Measurements from ENCODE around the gene RUNX1.

Gene RUNX1

GRCh38 chr21:34988625-34989024, 60.5 kb downstream of the RUNX1 start:
- Histone ChIP-seq H3K27ac (ENCODE audit: insufficient read depth, low read length, poor library complexity, severe bottlenecking) (peak overlapping the region; percentile 10), H3K4me1 (ENCODE audit: control insufficient read depth, insufficient read depth, low read length, poor library complexity, severe bottlenecking) (peaks cover 66% of the 10 kb centered on the region), H3K27me3 (replicated peaks; ENCODE audit: control insufficient read depth, insufficient read depth, low read length, poor library complexity, severe bottlenecking) (no peaks in the 10 kb centered on the region), H3K9me3 (ENCODE audit: control insufficient read depth, low read length) (no peaks in the 10 kb centered on the region), H3K36me3 (ENCODE audit: control insufficient read depth, insufficient read depth, low read length) (no peaks in the 10 kb centered on the region), H3K4me3 (ENCODE audit: insufficient read depth, low read depth, low read length, poor library complexity, severe bottlenecking) (no peak overlapping the region)
- no peak for DNase-seq

GRCh38 chr21:34988139-34988538, 61.0 kb downstream of the RUNX1 start:
- H3K4me3 ChIP-seq (ENCODE audit: insufficient read depth, low read depth, low read length, poor library complexity, severe bottlenecking), result peak overlapping the region; percentile 37
- H3K36me3 ChIP-seq (ENCODE audit: control insufficient read depth, insufficient read depth, low read length), result no peaks in the 10 kb centered on the region
- H3K27me3 ChIP-seq (replicated peaks; ENCODE audit: control insufficient read depth, insufficient read depth, low read length, poor library complexity, severe bottlenecking), result no peaks in the 10 kb centered on the region
- no peak for DNase-seq
- no peaks in the 10 kb centered on the region for H3K9me3 ChIP-seq (ENCODE audit: control insufficient read depth, low read length)
- H3K4me1 ChIP-seq (ENCODE audit: control insufficient read depth, insufficient read depth, low read length, poor library complexity, severe bottlenecking), result peaks cover 68% of the 10 kb centered on the region
- peak overlapping the region; percentile 75 for H3K27ac ChIP-seq (ENCODE audit: insufficient read depth, low read length, poor library complexity, severe bottlenecking)

DNA sequence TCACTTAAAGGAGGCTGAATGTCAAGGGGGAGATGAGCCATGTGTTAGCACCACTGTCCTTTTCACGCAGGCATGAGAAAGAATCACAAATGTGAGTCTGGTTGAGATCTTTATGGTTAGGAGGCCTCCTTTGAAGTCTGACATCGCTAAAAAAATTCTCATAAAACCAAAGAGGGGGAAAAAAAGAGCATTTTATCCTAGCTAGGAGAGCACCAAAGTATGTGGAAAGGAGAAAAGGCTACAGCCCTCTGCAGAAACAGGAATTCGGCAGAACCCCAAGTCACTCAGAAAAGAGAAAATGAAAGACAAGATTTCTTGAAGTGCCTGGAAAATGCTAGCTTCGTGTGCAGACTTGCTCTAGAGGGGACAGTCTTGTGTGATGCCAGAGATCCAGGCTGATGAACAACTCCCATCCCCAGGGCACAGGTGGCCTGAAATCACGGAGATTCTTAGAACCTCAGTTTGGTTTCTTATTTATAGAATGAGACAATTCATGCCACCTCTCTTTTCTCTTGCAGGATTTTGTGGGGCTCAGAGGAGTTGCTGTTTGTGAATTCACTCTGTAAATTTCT, 61.5 kb downstream of the RUNX1 start:
- no peak for DNase-seq
- Histone ChIP-seq H3K36me3 (ENCODE audit: control insufficient read depth, insufficient read depth, low read length) (no peaks in the 10 kb centered on the region), H3K27me3 (replicated peaks; ENCODE audit: control insufficient read depth, insufficient read depth, low read length, poor library complexity, severe bottlenecking) (no peaks in the 10 kb centered on the region), H3K9me3 (ENCODE audit: control insufficient read depth, low read length) (no peaks in the 10 kb centered on the region), H3K4me3 (ENCODE audit: insufficient read depth, low read depth, low read length, poor library complexity, severe bottlenecking) (peak overlapping the region; percentile 37), H3K4me1 (ENCODE audit: control insufficient read depth, insufficient read depth, low read length, poor library complexity, severe bottlenecking) (peaks cover 73% of the 10 kb centered on the region), H3K27ac (ENCODE audit: insufficient read depth, low read length, poor library complexity, severe bottlenecking) (peak overlapping the region; percentile 75)

DNA sequence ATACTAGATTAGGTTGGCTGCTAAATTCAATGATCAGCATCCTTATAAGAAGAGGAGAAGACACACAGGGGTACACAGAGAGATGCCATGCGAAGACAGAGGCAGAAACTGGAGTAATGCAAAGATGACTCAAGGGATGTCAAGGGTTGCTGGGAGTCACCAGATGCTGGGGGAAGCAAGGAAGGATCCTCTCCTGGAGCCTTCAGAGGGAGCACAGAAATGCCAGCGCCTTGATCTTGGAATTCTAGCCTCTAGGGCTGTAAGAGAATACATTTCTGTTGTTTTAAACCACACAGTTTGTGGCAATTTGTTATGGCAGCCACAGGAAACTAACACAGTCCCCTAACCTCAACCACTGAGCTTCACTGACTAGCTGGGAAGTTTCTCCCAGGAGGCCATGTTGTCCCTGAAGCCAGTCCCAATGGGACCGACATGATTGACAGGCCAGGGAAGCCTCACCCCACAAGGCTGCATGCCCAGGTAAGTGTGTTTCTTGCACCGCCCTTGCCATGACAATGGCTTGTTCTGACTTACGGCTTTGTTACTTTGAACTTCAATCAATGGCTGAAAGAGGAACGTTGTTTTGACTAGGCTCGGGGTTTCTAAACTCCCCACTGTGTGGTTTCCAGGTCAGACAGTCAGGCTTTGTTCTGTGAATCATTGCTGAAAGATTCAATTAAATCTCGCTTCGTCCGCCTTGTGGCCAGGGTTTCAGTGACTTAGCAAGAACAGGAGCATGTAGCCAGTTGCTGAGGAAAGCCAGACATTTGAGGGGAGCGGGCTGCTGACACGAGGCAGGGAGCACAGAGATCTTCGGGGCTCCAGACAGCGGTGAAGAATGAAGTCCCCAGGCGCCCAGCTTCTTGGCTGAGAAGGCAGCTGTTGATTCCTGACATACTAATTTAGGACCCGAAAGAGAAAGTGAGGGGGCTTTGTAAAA, 62.3 kb downstream of the RUNX1 start:
- H3K36me3 ChIP-seq (ENCODE audit: control insufficient read depth, insufficient read depth, low read length), result no peaks in the 10 kb centered on the region
- H3K9me3 ChIP-seq (ENCODE audit: control insufficient read depth, low read length), result no peaks in the 10 kb centered on the region
- DNase-seq, result peak; percentile 34 to 64 (median 54)
- H3K4me3 ChIP-seq (ENCODE audit: insufficient read depth, low read depth, low read length, poor library complexity, severe bottlenecking), result peak overlapping the region; percentile 37
- H3K4me1 ChIP-seq (ENCODE audit: control insufficient read depth, insufficient read depth, low read length, poor library complexity, severe bottlenecking), result peaks cover 74% of the 10 kb centered on the region
- no peaks in the 10 kb centered on the region for H3K27me3 ChIP-seq (replicated peaks; ENCODE audit: control insufficient read depth, insufficient read depth, low read length, poor library complexity, severe bottlenecking)
- peak overlapping the region; percentile 75 for H3K27ac ChIP-seq (ENCODE audit: insufficient read depth, low read length, poor library complexity, severe bottlenecking)

DNA sequence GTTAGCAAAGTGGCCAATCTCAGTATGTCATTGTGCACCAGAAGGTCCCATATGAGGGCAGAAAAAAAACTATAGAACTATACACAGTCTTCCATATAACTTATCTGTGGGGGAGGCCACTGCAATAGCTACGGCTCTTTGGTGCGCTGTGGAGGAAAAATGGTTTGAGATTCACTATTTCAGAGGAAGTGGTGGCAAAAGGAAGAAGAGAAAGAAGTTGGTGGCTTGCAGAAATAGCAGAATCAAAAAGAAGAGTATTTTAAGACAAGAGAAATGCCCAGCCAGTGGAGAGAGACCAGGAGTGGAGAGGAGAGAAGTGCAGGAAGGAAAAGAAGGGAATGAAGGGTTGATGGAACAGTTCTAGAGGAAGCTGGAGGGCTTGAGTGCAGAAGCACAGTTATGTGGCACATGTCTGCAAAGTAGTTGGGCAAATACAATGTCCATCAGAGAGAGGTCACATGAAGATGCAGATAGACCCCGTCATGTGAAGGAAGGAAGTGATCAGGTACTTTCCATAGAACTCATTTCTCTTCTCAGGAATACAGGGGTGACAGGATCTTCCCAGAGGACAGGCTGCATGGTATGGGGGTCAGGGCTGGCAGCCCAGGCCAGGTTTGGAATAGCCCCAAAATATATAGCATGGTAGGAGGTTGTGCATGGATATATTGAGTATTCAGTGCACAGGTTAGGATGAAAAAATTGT, 64.6 kb downstream of the RUNX1 start:
- Histone ChIP-seq H3K4me3 (ENCODE audit: insufficient read depth, low read depth, low read length, poor library complexity, severe bottlenecking) (peak overlapping the region; percentile 19), H3K9me3 (ENCODE audit: control insufficient read depth, low read length) (no peaks in the 10 kb centered on the region), H3K36me3 (ENCODE audit: control insufficient read depth, insufficient read depth, low read length) (peaks cover 3% of the 10 kb centered on the region), H3K27me3 (replicated peaks; ENCODE audit: control insufficient read depth, insufficient read depth, low read length, poor library complexity, severe bottlenecking) (no peaks in the 10 kb centered on the region), H3K27ac (ENCODE audit: insufficient read depth, low read length, poor library complexity, severe bottlenecking) (peak overlapping the region; percentile 67), H3K4me1 (ENCODE audit: control insufficient read depth, insufficient read depth, low read length, poor library complexity, severe bottlenecking) (peaks cover 65% of the 10 kb centered on the region)
- DNase-seq, result no peak

DNA sequence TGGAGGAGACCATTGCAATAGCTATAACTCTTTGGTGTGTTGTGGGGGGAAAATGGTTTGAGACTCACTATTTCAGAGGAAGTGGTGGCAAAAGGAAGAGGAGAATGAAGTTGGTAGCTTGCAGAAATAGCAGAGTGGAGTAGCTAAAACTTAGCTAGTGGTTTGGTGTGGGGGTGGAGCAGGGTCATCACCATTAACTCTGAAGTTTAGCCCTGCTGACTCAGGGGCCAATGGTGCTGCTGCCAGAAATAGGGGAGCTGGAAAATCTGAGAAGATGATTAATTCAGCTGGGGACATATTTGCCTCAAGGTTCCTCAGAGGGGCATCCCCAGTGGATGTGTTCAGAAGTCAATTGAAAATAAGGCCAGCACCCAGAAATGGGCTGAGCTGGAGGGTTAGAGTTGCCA, 65.4 kb downstream of the RUNX1 start:
- no peaks in the 10 kb centered on the region for H3K27me3 ChIP-seq (replicated peaks; ENCODE audit: control insufficient read depth, insufficient read depth, low read length, poor library complexity, severe bottlenecking)
- H3K9me3 ChIP-seq (ENCODE audit: control insufficient read depth, low read length), result no peaks in the 10 kb centered on the region
- peaks cover 3% of the 10 kb centered on the region for H3K36me3 ChIP-seq (ENCODE audit: control insufficient read depth, insufficient read depth, low read length)
- peak overlapping the region; percentile 15 for H3K4me3 ChIP-seq (ENCODE audit: insufficient read depth, low read depth, low read length, poor library complexity, severe bottlenecking)
- peaks cover 59% of the 10 kb centered on the region for H3K4me1 ChIP-seq (ENCODE audit: control insufficient read depth, insufficient read depth, low read length, poor library complexity, severe bottlenecking)
- peak overlapping the region; percentile 67 for H3K27ac ChIP-seq (ENCODE audit: insufficient read depth, low read length, poor library complexity, severe bottlenecking)
- peak in 2 of 3 donors; percentile 27 to 32 for DNase-seq

GRCh38 chr21:34981791-34982190, 67.3 kb downstream of the RUNX1 start:
- Histone ChIP-seq H3K36me3 (ENCODE audit: control insufficient read depth, insufficient read depth, low read length) (peaks cover 3% of the 10 kb centered on the region), H3K9me3 (ENCODE audit: control insufficient read depth, low read length) (no peaks in the 10 kb centered on the region), H3K27me3 (replicated peaks; ENCODE audit: control insufficient read depth, insufficient read depth, low read length, poor library complexity, severe bottlenecking) (no peaks in the 10 kb centered on the region)

GRCh38 chr21:34980423-34981115, 68.5 kb downstream of the RUNX1 start:
- H3K9me3 ChIP-seq (ENCODE audit: control insufficient read depth, low read length), result no peaks in the 10 kb centered on the region
- DNase-seq, result no peak
- H3K36me3 ChIP-seq (ENCODE audit: control insufficient read depth, insufficient read depth, low read length), result peaks cover 3% of the 10 kb centered on the region
- no peak overlapping the region for H3K27ac ChIP-seq (ENCODE audit: insufficient read depth, low read length, poor library complexity, severe bottlenecking)
- H3K4me1 ChIP-seq (ENCODE audit: control insufficient read depth, insufficient read depth, low read length, poor library complexity, severe bottlenecking), result peaks cover 29% of the 10 kb centered on the region
- no peaks in the 10 kb centered on the region for H3K27me3 ChIP-seq (replicated peaks; ENCODE audit: control insufficient read depth, insufficient read depth, low read length, poor library complexity, severe bottlenecking)
- H3K4me3 ChIP-seq (ENCODE audit: insufficient read depth, low read depth, low read length, poor library complexity, severe bottlenecking), result no peak overlapping the region

More at GRCh38 chr21:34981791-34982190, 67.3 kb downstream of the RUNX1 start:
- H3K27ac ChIP-seq (ENCODE audit: insufficient read depth, low read length, poor library complexity, severe bottlenecking), result peak overlapping the region; percentile 3
- no peak overlapping the region for H3K4me3 ChIP-seq (ENCODE audit: insufficient read depth, low read depth, low read length, poor library complexity, severe bottlenecking)
- H3K4me1 ChIP-seq (ENCODE audit: control insufficient read depth, insufficient read depth, low read length, poor library complexity, severe bottlenecking), result peaks cover 40% of the 10 kb centered on the region
- no peak for DNase-seq

DNA sequence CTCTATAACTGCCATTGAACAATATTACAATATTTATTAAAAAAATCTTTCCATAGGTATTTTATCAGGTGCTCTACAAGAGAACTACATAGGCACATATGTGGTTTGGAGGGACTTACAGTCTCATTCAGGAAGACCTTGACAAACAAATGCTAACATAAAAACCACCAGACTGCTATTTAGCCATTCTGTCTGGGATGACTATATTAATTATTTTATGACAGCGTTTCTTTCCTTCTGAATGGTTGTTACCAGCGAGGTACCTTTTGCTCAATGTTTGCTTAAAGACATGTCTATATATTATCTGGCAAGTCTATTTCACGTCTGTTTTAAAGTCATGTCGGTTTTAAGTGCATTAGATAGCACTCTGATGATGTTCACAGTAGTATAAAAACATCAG, 69.7 kb downstream of the RUNX1 start:
- H3K27ac ChIP-seq (ENCODE audit: insufficient read depth, low read length, poor library complexity, severe bottlenecking), result no peak overlapping the region
- peaks cover 3% of the 10 kb centered on the region for H3K36me3 ChIP-seq (ENCODE audit: control insufficient read depth, insufficient read depth, low read length)
- no peak overlapping the region for H3K4me3 ChIP-seq (ENCODE audit: insufficient read depth, low read depth, low read length, poor library complexity, severe bottlenecking)
- DNase-seq, result no peak
- peaks cover 28% of the 10 kb centered on the region for H3K4me1 ChIP-seq (ENCODE audit: control insufficient read depth, insufficient read depth, low read length, poor library complexity, severe bottlenecking)
- H3K27me3 ChIP-seq (replicated peaks; ENCODE audit: control insufficient read depth, insufficient read depth, low read length, poor library complexity, severe bottlenecking), result no peaks in the 10 kb centered on the region
- no peaks in the 10 kb centered on the region for H3K9me3 ChIP-seq (ENCODE audit: control insufficient read depth, low read length)
